ENCODE measurements around the gene TYK2. TPM values are rescaled to one million over a fixed set of nuclear protein-coding genes. Genes with fewer than 3 reads are reported as not detected.
A peak's percentile ranks its signal among the peaks of the same experiment; 100 is the strongest.

Gene TYK2
- total RNA-seq (2021; ENCODE audit: unreplicated experiment) (104 TPM), Bru-seq, nascent RNA (percentile 54 among the genes with signal in this experiment), BruChase-seq, experiment 1, labeled RNA remaining after a 2-hour chase (percentile 64 among the genes with signal in this experiment), BruChase-seq, experiment 2, labeled RNA remaining after a 6-hour chase (percentile 72 among the genes with signal in this experiment)
- polyA plus RNA-seq (2012; ENCODE audit: insufficient read length) = 78.8 TPM
- long read RNA-seq, full-length matches to known transcripts = 19 of 86 reads
- long read RNA-seq, partial matches to known transcripts = 32 of 86 reads
- long read RNA-seq, other reads (novel, unspliced or antisense) = 35 of 86 reads

GRCh38 chr19:10380313-10381102 is at the start of gene TYK2:
TYK2 (minus strand) TSS chr19:10380572; CDS start chr19:10378406, 2,166 bp downstream.
- CTCF ChIA-PET = interaction anchor here (1.7 kb wide), 1 partner anchor 8 kb away, joined by 8 read pairs; no protein-coding TSS in a partner anchor

More at GRCh38 chr19:10380313-10381102, at the start of gene TYK2:
- H3K4me1 ChIP-seq (ENCODE audit: control insufficient read depth, insufficient read depth, low read length) = peaks cover 3% of the 10 kb centered on the region; the same call in 1 of the 2 replicates
- ATAC-seq = peak; percentile 98
- TF ChIP-seq CTCF (IDR thresholded peaks at IDR 0.05) (no peak), SIN3A (IDR thresholded peaks at IDR 0.05; ENCODE audit: borderline replicate concordance, insufficient read depth, low read depth, low read length) (peak; percentile 70; the same call in 1 of the 2 replicates), TCF7L2 (IDR thresholded peaks at IDR 0.05; ENCODE audit: low read depth, low read length) (no peak), REST (IDR thresholded peaks at IDR 0.05; ENCODE audit: insufficient read depth in 1 of 2, low read depth in 2 of 2, low read length in 1 of 2) (no peak), POLR2AphosphoS5 (IDR thresholded peaks at IDR 0.05; ENCODE audit: low read depth, low read length) (peak; percentile 74)
- H3K27me3 ChIP-seq (ENCODE audit: control insufficient read depth, insufficient read depth, low read length) = no peaks in the 10 kb centered on the region
- in situ Hi-C loops (cut with HindIII; ENCODE audit: low pct_unique_long_range_greater_than_20kb, low sequenced_read_pairs) = no loop called here
- H3K27ac ChIP-seq (ENCODE audit: low read length) = peak within 1 kb of the TSS; percentile 93
- DNase-seq (ENCODE audit: low read depth, low spot score) = peak; percentile 94
- H3K9me3 ChIP-seq (ENCODE audit: control insufficient read depth, insufficient read depth, low read depth, low read length) = no peaks in the 10 kb centered on the region
- BruUV-seq (replicated peaks) = no TSS peak
- H3K4me3 ChIP-seq (ENCODE audit: low read depth in 2 of 2, low read length in 2 of 2) = peak within 1 kb of the TSS; percentile 94 to 95
- POLR2A ChIA-PET = interaction anchor here (0.5 to 1.0 kb wide), 4 partner anchors 47 to 270 kb away, joined by 3 to 13 read pairs (median 5); no protein-coding TSS in a partner anchor
- no peaks in the 10 kb centered on the region for H3K36me3 ChIP-seq (ENCODE audit: control insufficient read depth, insufficient read depth, low read length)
- intact Hi-C loops (cut with micrococcal nuclease; ENCODE audit: unreplicated experiment) = no loop called here
